ENCODE results near the gene OTUD1.

- TF ChIP-seq EZH2 (IDR thresholded peaks at IDR 0.05; ENCODE audit: borderline replicate concordance, control insufficient read depth, low read depth, low read length) (no peak), MEF2B (IDR thresholded peaks at IDR 0.05; ENCODE audit: partially characterized antibody, poor library complexity, severe bottlenecking) (no peak), KAT2A (conservative IDR thresholded peaks at IDR 0.05; ENCODE audit: control insufficient read depth, low read depth, low read length) (no peak), CTCF (IDR thresholded peaks at IDR 0.05 in 2 of 3, conservative IDR thresholded peaks at IDR 0.05 in 1 of 3; ENCODE audit: control insufficient read depth in 2 of 3, extremely low read depth in 1 of 3, insufficient read depth in 1 of 3, low read depth in 3 of 3, low read length in 3 of 3) (no peak), YY1 (IDR thresholded peaks at IDR 0.05; ENCODE audit: low read depth, low read length) (no peak), ETV6 (conservative IDR thresholded peaks at IDR 0.05 in 1 of 2, IDR thresholded peaks at IDR 0.05 in 1 of 2; ENCODE audit: borderline replicate concordance in 1 of 2, low read depth in 1 of 2) (no peak), GABPA (IDR thresholded peaks at IDR 0.05; ENCODE audit: low read depth) (no peak), MEF2A (IDR thresholded peaks at IDR 0.05; ENCODE audit: insufficient read depth, low read depth, low read length) (no peak), ZNF274 (IDR thresholded peaks at IDR 0.05; ENCODE audit: insufficient read depth, insufficient read length) (no peak), ELK1 (IDR thresholded peaks at IDR 0.05; ENCODE audit: low read depth, low read length) (no peak), SIX5 (IDR thresholded peaks at IDR 0.05; ENCODE audit: low read depth, low read length, severe bottlenecking) (no peak), FOXK2 (IDR thresholded peaks at IDR 0.05) (no peak), HCFC1 (IDR thresholded peaks at IDR 0.05; ENCODE audit: low read length) (no peak)
Observed at GRCh38 chr10:23417254-23417653, 21.6 kb upstream of the OTUD1 start.

All from GM12878 (cell line).